HG03175 (cell line): Measurements from ENCODE around the gene GIMAP1.

Experiments
- ATAC-seq: cut with Tn5 transposase; IDR thresholded peaks from one replicate; pipeline ENCODE4 v1.9.1; 2021; ENCODE audit warnings: mild to moderate bottlenecking, moderate library complexity; ENCODE audit not compliant: unreplicated experiment

The GIMAP1 gene

DNA sequence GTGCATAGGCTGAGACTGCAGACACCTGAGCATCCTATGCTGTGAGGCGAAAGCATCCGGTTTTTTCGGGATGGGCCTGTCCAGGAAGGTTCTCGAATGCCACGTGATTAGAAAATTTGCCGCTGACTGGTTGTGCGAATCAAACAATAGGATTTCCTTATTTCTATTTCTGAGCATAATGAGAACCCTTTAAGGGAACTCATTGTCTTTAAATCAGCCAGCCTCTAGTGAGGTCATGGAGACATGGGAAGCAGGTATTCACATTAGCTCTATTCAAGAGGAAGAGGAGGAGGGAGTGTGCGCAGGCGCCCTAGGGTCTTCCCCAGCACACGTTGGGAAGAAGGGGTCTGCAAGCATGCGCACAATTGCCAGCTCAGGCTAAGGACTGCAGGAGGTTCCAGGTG is 5.6 kb downstream of the GIMAP1 start:
- no peak for ATAC-seq

DNA sequence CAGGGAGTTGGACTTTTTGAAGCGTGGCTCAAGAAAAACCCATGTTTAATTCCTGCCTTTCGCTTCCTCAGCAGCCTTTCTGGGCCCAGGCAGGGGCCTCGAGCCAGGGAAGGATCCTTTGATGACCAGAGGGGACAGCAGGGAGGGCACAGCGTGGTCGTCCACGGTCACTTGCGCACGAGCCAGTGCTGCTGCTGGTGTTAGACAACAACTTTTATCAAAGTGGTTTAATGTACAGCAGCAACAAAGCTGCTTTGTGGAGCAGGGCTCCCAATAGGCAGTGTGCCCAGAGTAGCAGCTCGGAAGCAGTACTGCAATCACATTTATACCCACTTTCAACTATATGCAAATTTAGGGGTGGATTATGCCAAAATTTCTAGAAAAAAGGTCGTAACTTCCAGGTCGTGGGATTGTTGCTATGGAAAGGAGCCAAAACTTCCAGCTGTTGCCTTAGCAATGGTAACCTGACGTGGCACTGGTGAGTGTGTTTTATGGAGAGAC is 6.1 kb downstream of the GIMAP1 start:
- no peak for ATAC-seq

DNA sequence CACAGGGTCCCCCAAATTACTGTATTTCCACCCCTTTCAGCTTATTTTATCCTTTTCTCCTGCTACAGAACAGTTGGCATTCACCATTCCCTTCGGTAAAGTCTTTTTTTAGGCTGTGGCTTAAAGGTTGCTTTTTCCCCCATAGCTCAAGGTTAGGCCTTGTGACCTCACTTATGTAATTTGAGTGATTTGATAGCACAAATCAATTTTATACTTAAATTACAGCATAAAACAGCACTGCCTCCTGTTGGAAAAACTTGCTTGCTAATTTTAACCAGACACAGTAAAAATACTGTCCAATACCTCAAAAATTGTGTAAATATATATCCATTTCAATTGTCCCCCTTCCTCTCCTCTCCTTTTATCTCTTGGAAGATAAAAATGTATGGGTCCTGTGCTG is 7.1 kb downstream of the GIMAP1 start:
- ATAC-seq: no peak

DNA sequence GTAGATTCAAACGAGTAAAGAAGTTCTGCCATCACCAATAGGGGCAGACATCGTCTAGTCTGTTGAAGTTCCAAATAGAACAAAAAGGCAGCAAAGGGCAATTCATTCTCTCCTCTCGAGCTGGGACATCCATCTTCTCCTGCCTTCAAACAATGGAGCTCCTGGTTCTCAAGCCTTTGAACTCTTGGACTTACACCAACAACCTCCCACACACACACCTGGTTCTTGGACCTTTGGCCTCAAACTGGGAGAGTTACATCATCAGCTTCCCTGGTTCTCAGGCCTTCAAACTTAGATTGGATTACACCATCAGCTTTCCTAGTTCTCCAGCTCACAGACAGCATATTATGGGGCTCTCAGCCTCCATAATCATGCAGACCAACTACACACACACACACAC is 11.0 kb downstream of the GIMAP1 start:
- no peak for ATAC-seq

DNA sequence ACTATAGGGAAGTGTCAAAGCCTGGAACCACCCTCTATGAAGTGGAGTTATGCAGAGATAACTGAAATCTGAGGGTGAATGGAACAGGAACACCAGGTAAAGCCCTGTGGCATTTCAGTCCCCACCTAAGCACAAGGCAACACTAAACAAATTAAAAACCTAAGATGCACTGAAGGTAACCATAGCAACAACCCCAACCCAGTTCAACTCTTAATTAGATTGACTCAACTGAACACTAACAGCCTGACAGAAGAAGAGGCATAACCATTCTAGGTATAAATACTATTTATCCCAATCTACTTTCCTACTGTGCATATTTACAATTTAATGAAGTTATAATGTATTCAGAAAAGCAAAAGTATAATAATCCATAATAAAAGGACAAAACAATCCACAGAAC is 11.6 kb downstream of the GIMAP1 start:
- ATAC-seq: no peak

DNA sequence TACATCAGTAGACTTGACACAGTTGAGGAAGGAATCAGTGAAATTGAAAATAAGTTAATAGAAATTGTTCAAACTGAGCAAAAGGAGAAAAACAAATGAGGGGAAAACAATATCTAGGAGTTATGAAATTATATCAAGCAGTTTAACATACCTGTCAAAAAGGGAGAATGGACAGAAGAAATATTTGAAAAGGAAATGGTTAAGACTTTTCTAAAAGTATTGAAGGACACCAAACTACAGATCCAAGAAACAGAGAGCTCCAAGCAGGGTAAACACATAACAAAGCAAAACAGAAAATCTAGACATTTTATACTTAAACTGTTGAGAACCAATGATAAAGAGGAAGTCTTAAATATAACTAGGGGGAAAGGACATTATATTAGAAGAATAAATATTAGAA is 12.2 kb downstream of the GIMAP1 start:
- no peak for ATAC-seq

DNA sequence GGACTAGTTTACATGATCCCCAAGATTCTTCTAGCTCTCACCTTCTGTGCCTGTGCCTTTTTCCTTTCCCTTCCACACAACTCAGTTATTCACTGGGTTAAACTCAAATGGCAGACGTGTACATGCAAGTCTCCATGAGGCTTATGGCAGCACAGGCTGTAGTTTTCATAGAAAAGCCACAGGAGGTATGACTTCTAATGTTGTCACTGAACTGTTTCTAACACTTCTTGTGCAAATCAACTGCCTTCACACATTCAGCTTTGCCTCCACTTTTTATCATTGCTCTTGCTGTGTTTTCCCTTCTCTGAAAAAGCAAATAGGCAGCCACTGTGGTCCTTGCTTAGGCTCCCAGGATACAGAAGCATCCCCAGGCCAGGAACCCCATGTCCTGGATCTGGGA is 15.5 kb downstream of the GIMAP1 start:
- ATAC-seq: no peak

DNA sequence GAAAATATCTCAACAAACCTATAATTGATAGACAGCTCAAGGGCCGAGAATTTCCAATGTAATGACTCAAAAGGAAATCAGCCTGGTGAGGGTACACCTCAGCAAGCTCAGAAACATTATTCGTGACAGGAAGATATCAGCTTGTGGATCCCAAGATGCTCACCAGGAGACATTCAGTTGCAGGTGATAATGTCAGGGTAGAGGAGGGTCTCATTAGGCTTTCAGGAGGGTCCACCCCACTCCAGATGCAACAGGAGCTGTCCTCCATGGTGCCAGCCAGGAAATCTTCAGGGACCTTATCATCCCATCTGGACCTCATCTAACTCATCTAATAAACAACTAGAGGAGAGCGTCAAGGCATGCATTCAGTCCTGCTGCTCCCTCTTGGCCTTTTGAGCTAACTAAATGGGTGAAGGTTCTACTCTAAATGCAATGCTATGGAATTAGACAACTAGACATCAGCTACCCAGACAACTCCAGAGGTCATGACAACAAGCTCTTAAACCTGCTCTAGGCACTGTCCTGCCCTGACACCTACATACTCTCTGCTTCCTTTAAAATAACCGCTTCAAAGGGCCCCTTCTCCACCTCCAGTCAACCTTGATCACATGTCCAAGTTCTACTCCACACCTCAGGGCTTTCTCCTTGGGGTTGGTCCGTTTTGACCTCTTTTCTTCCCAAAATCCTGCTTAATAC is 16.5 kb downstream of the GIMAP1 start:
- ATAC-seq: no peak

DNA sequence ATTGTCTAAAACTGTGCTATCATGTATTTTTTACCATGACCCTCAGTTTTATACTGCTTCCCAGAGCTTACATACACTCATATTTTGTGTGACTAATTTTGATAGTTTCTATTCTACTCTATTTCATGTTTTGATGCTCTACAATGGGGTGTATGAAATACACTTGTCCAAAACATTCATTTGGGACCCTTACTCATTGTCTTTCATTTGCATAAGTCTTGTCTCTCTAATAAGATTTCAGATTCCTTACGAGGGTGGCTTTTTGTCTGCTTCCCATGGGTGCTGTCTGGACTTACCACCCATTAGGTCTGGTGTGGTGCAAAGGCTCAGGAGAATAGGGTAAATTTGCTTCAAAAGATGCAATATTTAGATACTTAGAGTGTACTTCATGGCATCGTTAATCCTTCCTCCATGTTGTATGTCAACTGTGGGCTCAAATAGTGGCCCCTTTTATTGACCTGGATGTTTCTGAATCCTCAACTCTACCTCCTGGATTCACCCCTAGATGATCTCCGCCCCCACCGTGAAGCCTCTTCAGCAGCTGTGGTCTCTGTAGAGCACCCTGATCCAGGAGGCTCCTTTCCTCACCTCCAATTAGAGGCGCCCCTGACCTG is 17.2 kb downstream of the GIMAP1 start:
- ATAC-seq: no peak

DNA sequence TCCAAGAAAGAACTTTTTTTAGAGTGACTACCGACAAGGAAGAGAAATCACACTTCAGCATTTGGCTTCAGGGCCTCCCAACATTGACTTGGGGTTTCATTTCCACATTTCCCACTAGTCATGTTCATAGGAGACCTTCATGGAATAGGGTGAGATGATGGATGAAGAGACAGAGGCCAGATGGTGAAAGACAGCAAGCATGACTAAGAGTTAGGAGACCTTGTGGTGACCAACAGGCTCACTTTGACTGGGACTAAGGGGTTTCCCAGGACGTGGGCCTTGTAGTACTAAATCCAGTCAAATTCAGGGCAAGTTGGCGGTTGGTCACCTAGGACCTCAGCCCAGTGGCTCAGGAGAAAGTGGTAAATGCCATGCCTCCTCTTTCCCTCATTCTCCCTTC is 17.8 kb downstream of the GIMAP1 start:
- ATAC-seq: no peak

DNA sequence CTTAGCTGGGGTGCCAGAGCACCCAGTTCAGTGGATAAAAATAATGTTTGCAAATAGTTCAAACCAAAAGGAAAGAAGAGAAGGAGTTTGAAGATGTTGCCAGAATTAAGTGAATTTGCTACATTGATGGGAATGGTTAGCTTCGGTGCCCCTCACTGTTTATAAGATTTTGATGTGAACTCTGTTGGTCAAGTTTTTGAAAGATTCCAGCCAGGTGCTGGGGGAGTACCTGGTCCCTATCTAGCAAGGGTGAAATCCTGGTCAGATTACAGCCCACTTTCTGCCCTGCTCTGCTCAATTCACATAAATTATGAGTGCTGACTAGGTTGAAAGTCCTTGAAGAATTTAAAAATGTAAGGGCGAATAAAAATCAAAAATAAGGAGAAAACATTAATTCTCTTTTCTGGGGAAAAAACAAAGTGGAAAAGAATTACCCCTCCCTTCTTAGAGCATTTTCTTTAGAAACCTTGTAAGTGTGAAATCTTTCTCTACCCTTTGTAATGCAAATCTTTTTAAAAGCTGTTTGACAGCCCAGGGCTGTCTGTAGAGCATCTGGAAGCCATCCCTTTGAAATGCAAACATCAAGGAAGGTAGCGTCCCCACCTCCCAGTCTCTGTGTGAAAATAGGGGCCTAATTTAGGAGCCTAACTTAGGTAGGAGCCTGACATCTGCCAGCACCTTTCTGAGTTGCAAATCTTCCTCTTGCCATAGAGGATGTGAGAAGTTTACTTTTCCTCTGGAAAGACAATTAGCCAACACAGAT is 19.4 kb downstream of the GIMAP1 start:
- no peak for ATAC-seq

DNA sequence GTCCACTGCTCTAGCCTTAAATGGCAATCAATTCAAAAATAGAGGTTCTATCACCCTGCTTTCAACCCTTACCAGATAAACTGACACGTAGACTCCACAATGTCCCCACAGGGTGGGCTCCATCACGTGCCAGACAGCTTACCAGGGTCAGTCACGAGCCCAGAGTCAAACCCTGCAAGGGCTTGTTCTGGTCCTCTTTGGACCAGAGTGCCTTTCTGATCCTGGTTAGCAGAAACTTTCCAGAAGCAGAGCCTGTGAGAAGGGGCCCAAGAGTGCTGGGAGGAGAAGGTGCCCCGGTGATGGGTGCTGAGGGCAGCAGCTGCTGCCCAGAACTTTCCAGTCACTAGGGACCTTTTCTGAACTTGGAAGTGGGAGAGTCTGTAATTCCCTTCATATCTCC is 20.5 kb downstream of the GIMAP1 start:
- ATAC-seq: no peak

DNA sequence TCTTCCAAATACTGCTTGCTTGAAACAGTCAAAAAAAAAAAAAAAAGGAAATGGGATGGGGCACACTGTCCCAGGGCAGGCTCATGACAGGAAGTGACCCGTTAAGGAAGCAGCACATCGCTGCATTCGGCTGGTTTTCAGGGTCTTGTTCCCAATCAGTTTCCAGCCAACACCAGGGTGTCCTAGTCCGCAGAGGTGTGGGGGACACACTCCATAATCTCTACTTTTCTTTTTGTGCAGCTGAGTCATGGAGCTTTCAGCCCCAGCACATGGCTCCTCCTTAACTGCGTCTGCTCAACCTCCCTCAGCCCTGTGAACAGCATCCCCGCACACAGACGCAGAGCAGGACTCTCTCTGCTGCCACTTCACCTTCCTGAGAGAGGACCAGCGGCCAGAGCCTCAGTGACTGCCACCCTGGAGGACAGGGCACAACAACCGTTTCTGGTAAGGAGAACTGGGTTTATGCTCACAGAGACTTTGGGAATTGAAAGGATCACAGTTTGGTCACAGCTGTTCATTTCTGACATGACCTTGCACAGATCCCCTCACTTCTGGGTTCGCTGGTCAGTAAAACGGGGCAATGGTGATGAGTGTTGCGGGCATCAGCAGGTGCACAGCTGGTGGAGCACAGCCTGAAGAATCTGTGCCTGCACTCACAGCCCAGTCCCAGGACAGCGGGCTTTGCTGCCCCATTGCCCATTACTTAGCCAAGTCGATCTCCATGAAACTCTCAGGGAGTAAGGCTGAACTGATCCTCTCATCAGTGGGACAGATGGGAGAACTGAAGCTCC is 21.0 kb downstream of the GIMAP1 start, which contains the start of gene GIMAP5:
Gene GIMAP5 (plus strand): TSS at position 154 of the 791 bp plus-strand sequence. CDS start 3,467 bp downstream, outside the sequence.
- no peak for ATAC-seq

DNA sequence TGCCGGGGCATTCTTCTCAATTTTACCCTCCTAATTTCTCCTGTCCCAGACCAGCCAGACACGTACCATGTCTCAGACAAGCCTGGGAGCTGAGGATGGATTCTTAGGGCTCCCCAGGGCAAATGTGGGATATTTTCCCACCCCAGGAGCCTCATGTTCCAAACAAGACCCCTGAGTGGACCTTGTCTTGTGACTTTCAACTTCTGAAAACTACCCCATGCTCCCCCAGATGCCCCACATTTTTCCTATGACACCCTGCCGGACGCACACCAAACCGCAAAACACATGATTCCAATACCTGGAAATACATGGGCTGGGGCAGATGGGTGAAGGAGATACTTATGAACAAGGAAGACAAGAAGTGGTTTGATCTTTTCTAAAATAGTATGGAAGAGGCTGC is 21.7 kb downstream of the GIMAP1 start:
- no peak for ATAC-seq

DNA sequence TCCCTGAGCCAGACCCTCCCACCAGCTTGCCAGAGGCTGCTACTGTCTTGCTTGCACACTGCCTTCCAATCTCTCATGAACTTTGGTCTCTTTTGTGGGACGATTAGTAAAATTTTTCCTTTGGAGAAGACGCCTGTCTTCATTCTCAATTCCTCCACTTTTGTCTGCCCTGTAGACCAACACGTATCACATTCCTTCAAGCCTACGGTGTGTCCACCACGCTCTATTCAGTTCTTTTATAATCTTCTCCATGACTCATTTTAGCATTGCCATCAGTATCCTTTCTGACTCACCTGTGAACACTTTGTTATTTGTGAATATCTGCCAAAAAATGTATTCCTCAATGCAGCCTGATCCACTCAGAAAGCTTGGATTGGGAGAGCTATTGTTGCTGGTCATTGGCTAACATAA is 22.2 kb downstream of the GIMAP1 start:
- no peak for ATAC-seq

DNA sequence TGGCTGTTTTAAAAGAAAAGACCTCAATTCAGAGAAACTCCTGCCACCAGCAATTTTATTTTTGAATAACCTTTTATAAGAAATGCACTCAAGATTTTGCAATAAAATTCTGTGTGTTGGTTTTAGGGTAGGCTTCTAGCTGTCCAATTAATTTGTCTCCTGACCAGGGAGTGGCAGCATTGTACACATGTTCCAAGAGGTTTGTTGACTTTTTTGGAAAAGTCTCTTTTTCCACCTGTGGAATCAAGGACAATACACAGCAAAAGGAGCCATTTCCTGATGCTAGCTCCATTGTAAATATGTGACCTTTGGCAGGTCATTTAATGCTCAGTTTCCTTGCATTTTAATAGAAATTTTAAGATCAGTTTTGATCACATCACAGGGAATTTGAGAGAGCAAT is 22.6 kb downstream of the GIMAP1 start:
- ATAC-seq: no peak

DNA sequence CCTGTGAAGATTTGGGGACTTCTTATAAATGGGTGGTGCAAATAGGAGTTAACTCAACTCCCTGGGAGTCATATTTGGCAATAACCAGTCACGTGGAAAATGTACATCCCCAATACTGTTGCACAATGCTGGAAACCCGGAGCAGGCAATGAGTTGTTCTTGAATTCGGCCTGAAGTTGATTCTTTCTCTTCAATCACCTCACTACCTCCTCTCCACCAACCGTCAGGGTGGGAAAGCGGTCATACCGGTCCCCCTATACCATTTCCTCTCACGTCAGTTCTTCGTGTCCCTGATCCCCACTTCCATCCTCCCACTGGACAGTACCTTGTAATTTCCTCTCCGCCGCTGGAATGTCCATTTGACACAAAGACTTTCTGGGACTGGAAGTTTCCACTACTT is 23.6 kb downstream of the GIMAP1 start:
- no peak for ATAC-seq

DNA sequence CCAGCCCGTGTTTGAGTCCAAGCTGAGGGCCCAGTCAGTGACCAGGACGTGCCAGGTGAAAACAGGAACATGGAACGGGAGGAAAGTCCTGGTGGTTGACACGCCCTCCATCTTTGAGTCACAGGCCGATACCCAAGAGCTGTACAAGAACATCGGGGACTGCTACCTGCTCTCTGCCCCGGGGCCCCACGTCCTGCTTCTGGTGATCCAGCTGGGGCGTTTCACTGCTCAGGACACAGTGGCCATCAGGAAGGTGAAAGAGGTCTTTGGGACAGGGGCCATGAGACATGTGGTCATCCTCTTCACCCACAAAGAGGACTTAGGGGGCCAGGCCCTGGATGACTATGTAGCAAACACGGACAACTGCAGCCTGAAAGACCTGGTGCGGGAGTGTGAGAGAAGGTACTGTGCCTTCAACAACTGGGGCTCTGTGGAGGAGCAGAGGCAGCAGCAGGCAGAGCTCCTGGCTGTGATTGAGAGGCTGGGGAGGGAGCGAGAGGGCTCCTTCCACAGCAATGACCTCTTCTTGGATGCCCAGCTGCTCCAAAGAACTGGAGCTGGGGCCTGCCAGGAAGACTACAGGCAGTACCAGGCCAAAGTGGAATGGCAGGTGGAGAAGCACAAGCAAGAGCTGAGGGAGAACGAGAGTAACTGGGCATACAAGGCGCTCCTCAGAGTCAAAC is 26.0 kb downstream of the GIMAP1 start:
- no peak for ATAC-seq

DNA sequence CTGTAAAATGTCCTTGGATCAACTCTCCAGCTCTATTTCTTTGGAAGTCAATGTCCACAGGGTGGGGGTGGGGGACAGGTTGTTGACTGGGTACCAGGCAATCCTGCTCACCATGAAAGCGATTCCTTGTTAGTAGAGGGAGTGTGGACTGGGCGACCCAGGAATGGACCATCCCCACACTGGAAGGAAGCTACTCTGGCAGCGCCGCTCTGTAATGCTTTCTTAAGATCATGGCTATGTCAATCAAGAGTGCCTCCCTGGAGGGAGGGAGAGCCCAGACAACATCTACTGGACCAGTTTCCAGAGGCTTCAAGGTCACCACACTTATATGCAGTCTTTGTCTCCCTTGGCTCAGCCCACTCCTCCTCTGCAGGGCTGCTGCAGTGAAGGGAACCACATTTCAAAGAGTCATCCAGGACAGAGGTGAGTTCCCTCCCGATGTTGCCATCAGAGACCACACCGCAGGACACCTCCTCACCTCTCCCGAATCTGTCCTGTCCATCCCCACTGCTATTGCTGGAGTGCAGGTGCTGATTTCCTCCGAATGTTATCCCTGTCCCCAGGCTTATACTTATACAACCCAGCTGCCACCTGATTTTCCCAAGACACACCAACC is 27.7 kb downstream of the GIMAP1 start:
- ATAC-seq: no peak

DNA sequence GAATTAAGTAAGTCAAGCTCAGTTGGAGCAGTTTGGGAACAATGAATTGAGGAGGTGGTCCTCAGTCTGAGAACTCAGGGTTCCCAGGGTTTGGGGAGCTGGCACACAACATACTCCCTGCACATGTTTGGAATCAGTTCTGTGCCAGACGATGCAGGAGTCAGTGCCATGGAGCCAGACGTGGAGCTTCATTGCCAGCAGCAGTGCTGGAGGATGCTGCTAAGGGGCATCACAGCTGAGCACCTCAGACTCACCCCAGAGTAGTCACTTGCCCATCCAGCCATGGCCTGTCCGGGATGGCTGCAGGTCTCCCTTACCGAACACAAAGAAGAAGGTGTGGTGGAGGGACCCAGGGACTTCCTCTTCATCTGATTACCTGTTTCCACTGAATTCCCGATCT is 28.7 kb downstream of the GIMAP1 start:
- no peak for ATAC-seq
